Spleen (tissue), 11 donors: ENCODE measurements around the gene TMEM147. TPM values are rescaled to one million over a fixed set of nuclear protein-coding genes. Genes with fewer than 3 reads are reported as not detected.

ENCODE experiments used
- DNase-seq: peaks from one replicate; pipeline ENCODE4 v3.0.0-alpha.2; 2020
- H3K27ac ChIP-seq, 8 donors: fragments of 200-600 bp; sonication (generic) in 7 of 8; 1 replicate in 4 of 8; 2 replicates in 4 of 8; pipeline versions ENCODE4 v1.5.0 to v1.8.0; 2016 to 2021; ENCODE audit warnings: inconsistent platforms in 4 of 8, mild to moderate bottlenecking in 4 of 8, moderate library complexity in 1 of 8
- H3K27me3 ChIP-seq, 7 donors: fragments of 200-600 bp; sonication (generic) in 6 of 7; replicated peaks in 1 of 7; 1 replicate in 4 of 7; 2 replicates in 3 of 7; pipeline versions ENCODE4 v1.5.0 to v1.8.0; 2016 to 2021; ENCODE audit warnings: inconsistent platforms in 3 of 7, mild to moderate bottlenecking in 1 of 7
- H3K36me3 ChIP-seq, 6 donors: fragments of 200-600 bp; sonication (generic) in 5 of 6; 1 replicate in 4 of 6; 2 replicates in 2 of 6; pipeline versions ENCODE4 v1.5.0 to v1.8.0; 2016 to 2021; ENCODE audit warnings: inconsistent platforms in 2 of 6
- H3K4me1 ChIP-seq, 6 donors: fragments of 200-600 bp; sonication (generic) in 5 of 6; 1 replicate in 3 of 6; 2 replicates in 3 of 6; pipeline versions ENCODE4 v1.5.0 to v1.8.0; 2016 to 2021; ENCODE audit warnings: inconsistent platforms in 3 of 6
- H3K4me3 ChIP-seq, 8 donors: fragments of 200-600 bp; sonication (generic) in 7 of 8; 1 replicate in 4 of 8; 2 replicates in 4 of 8; pipeline versions ENCODE4 v1.5.0 to v1.8.0; 2016 to 2021; ENCODE audit warnings: inconsistent platforms in 4 of 8, mild to moderate bottlenecking in 4 of 8, moderate library complexity in 2 of 8
- H3K9me3 ChIP-seq, 8 donors: fragments of 200-600 bp; sonication (generic) in 7 of 8; 1 replicate in 4 of 8; 2 replicates in 4 of 8; pipeline versions ENCODE4 v1.5.0 to v1.8.0; 2016 to 2021; ENCODE audit warnings: inconsistent platforms in 4 of 8
- POLR2A ChIP-seq, 3 donors: fragments of 450-650 bp; IDR thresholded peaks; one replicate each; pipeline ENCODE4 v1.5.1; 2017; ENCODE audit warnings: antibody characterized with exemption in 3 of 3, mild to moderate bottlenecking in 1 of 3
- WGBS, 5 donors: extraction: QIAGEN DNeasy Blood & Tissue Kit in 3 of 5; methylation state at CpG; one replicate each; pipeline versions ENCODE4 v1.1.5 to v1.1.7; 2013 to 2018; 5-methylcytosine and 5-hydroxymethylcytosine counted together
- intact Hi-C: fragments of 100-400 bp; cut with DNase I; formaldehyde crosslinking; loops from one replicate; pipeline ENCODE4 v1.15.0; 2023; ENCODE audit warnings: low total_unique reads
- polyA plus RNA-seq, 3 donors: library from polyadenylated mRNA; stranded (reverse); fragments of 200-250 nt; gene quantifications; one replicate each; pipeline ENCODE4 v1.2.1, GENCODE V29; 2013
- total RNA-seq, 7 donors: library from RNA; depleted of rRNA in 3 of 7; stranded (reverse); fragments of >200 nt in 3 of 7; fragmentation: NEBNext Ultra II Directional in 4 of 7; extraction: Animal tissue kit (Norgen Biotek cat#: 25700) in 4 of 7; gene quantifications; one replicate each; pipeline versions ENCODE4 v1.1.0 to v1.2.1, GENCODE V29; 2016 to 2021
- donor health status: healthy with polysubstance abuse.
- donor health status: DM: no; HTN: no; CAD: no; lungs with moderate emphysema.
- donor health status: DM: no; HTN: no; CAD: no.
- donor health status: Bipolar disorder and iron deficiency.
- donor health status: healthy.
- donor health status: DM: no; HTN: no; CAD: no.
- donor health status: DM: yes; HTN: yes; CAD: no.

The TMEM147 gene
- total and polyA plus RNA-seq, 10 donors: 47.6 to 88.7 (median 56.3) TPM

DNA sequence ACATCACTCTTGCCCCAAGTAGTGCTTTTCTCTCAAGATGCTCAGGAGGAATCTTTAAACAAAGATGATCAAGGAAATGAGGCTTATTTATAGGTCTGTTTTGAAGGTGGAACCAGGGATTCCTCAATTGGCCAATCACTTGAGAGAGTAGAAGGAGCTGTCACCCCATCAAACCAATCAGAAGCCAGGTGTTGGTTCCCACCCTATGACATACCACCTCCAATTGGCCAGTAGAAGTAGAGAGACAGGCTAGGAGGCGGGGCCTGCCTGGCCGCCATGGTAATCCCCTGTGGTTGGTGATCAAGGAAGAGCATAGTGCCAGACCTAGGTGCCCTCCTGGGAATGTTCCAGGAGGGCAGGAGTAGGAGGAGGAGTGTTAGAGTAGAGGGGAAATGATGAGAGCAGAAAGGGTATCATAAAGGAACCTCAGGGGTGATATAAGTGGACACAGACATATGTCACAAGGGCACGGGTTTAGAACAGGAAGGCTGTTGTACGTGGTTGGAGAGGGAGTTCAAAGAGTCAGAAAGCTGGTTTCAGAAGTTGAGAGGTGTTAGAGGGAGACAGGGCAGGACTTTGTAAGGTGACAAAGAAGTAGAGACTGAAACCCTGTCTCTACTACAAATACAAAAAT lies 51.1 kb downstream of the TMEM147 start:
- intact Hi-C loops: no loop called here
- no peaks in the 10 kb centered on the region for H3K9me3 ChIP-seq
- H3K4me1 ChIP-seq: peaks cover 0 to 4% (median 0%) of the 10 kb centered on the region in 6 donors
- no peaks in the 10 kb centered on the region for H3K36me3 ChIP-seq
- peaks cover 0 to 34% (median 0%) of the 10 kb centered on the region in 7 donors for H3K27me3 ChIP-seq
- DNase-seq: no peak
- 44 to 59% (median 49%) methylated on average over 4 of the region's 4 CpGs for WGBS, 5 donors
- no peak overlapping the region for H3K4me3 ChIP-seq
- H3K27ac ChIP-seq: no peak overlapping the region
- TF ChIP-seq POLR2A (IDR thresholded peaks at IDR 0.05): no peak

Other genes with a start within 250 kb of the TMEM147 start
- 100 to 1,000 TPM; 251 to 446 (median 339) TPM for gene CD22, start 216.4 kb upstream of the TMEM147 start, total RNA-seq
- 100 to 1,000 TPM; 292 to 445 (median 394) TPM for gene CD22, start 216.4 kb upstream of the TMEM147 start, polyA plus RNA-seq
- under 1 TPM in 4 of 7 donors, not detected in 3; 0.16 to 0.32 (median 0.28) TPM for gene FFAR1, start 197.7 kb upstream of the TMEM147 start, total RNA-seq
- gene FFAR1, start 197.7 kb upstream of the TMEM147 start, polyA plus RNA-seq: under 1 TPM; 0.18 to 0.52 (median 0.26) TPM
- gene FFAR3, start 187.2 kb upstream of the TMEM147 start, total RNA-seq: 1 to 10 TPM in 4 of 7 donors, under 1 TPM in 2, not detected in 1; 0.55 to 3.2 (median 2.0) TPM
- under 1 TPM; 0.30 to 0.45 (median 0.33) TPM for gene FFAR3, start 187.2 kb upstream of the TMEM147 start, polyA plus RNA-seq
- gene GPR42, start 174.6 kb upstream of the TMEM147 start, total RNA-seq: under 1 TPM in 3 of 7 donors, not detected in 4; 0.60 to 0.67 (median 0.66) TPM
- under 1 TPM in 1 of 3 donors, not detected in 2; 0.09 TPM for gene GPR42, start 174.6 kb upstream of the TMEM147 start, polyA plus RNA-seq
- 10 to 100 TPM in 5 of 7 donors, 1 to 10 TPM in 2; 3.0 to 53.5 (median 12.6) TPM for gene FFAR2, start 97.4 kb upstream of the TMEM147 start, total RNA-seq
- 1 to 10 TPM in 2 of 3 donors, under 1 TPM in 1; 0.89 to 9.0 (median 5.7) TPM for gene FFAR2, start 97.4 kb upstream of the TMEM147 start, polyA plus RNA-seq
- 1 to 10 TPM in 1 of 7 donors, not detected in 6; 3.1 TPM for gene KRTDAP, start 55.2 kb upstream of the TMEM147 start, total RNA-seq
- not detected for gene KRTDAP, start 55.2 kb upstream of the TMEM147 start, polyA plus RNA-seq
- 10 to 100 TPM in 2 of 7 donors, 1 to 10 TPM in 5; 2.5 to 17.9 (median 4.4) TPM for gene DMKN, start 32.0 kb upstream of the TMEM147 start, total RNA-seq
- gene DMKN, start 32.0 kb upstream of the TMEM147 start, polyA plus RNA-seq: 10 to 100 TPM in 2 of 3 donors, 1 to 10 TPM in 1; 7.2 to 15.3 (median 10.7) TPM
- gene SBSN, start 17.3 kb upstream of the TMEM147 start, total RNA-seq: not detected
- under 1 TPM; 0.05 to 0.33 (median 0.19) TPM for gene SBSN, start 17.3 kb upstream of the TMEM147 start, polyA plus RNA-seq
- under 1 TPM in 1 of 7 donors, not detected in 6; 0.17 TPM for gene GAPDHS, start 12.2 kb upstream of the TMEM147 start, total RNA-seq
- gene GAPDHS, start 12.2 kb upstream of the TMEM147 start, polyA plus RNA-seq: under 1 TPM in 2 of 3 donors, not detected in 1; 0.13 to 0.14 TPM
- gene ATP4A, start 18.0 kb downstream of the TMEM147 start, total RNA-seq: not detected
- not detected for gene ATP4A, start 18.0 kb downstream of the TMEM147 start, polyA plus RNA-seq
- not detected for gene PMIS2, start 40.5 kb downstream of the TMEM147 start, total RNA-seq
- gene PMIS2, start 40.5 kb downstream of the TMEM147 start, polyA plus RNA-seq: not detected
- gene HAUS5, start 67.1 kb downstream of the TMEM147 start, total RNA-seq: 10 to 100 TPM; 10.3 to 24.4 (median 17.7) TPM
- gene HAUS5, start 67.1 kb downstream of the TMEM147 start, polyA plus RNA-seq: 10 to 100 TPM; 12.4 to 23.8 (median 23.1) TPM
- 10 to 100 TPM; 48.2 to 63.4 (median 59.6) TPM for gene RBM42, start 83.4 kb downstream of the TMEM147 start, total RNA-seq
- gene RBM42, start 83.4 kb downstream of the TMEM147 start, polyA plus RNA-seq: 10 to 100 TPM; 48.8 to 71.9 (median 58.1) TPM
- gene ETV2, start 96.1 kb downstream of the TMEM147 start, total RNA-seq: under 1 TPM in 2 of 7 donors, not detected in 5; 0.43 to 0.57 TPM
- 1 to 10 TPM in 2 of 3 donors, under 1 TPM in 1; 0.99 to 1.2 (median 1.1) TPM for gene ETV2, start 96.1 kb downstream of the TMEM147 start, polyA plus RNA-seq
- 100 to 1,000 TPM; 208 to 672 (median 255) TPM for gene COX6B1, start 102.7 kb downstream of the TMEM147 start, total RNA-seq
- 100 to 1,000 TPM; 640 to 837 (median 717) TPM for gene COX6B1, start 102.7 kb downstream of the TMEM147 start, polyA plus RNA-seq
- not detected for gene UPK1A, start 120.9 kb downstream of the TMEM147 start, total RNA-seq
- under 1 TPM in 1 of 3 donors, not detected in 2; 0.11 TPM for gene UPK1A, start 120.9 kb downstream of the TMEM147 start, polyA plus RNA-seq
- gene ZBTB32, start 158.9 kb downstream of the TMEM147 start, total RNA-seq: 1 to 10 TPM; 2.5 to 6.9 (median 4.0) TPM
- gene ZBTB32, start 158.9 kb downstream of the TMEM147 start, polyA plus RNA-seq: 1 to 10 TPM; 3.0 to 8.2 (median 4.8) TPM
- 10 to 100 TPM; 36.6 to 58.2 (median 50.7) TPM for gene KMT2B, start 172.4 kb downstream of the TMEM147 start, total RNA-seq
- gene KMT2B, start 172.4 kb downstream of the TMEM147 start, polyA plus RNA-seq: 10 to 100 TPM; 17.6 to 37.2 (median 27.6) TPM
- gene IGFLR1, start 196.8 kb downstream of the TMEM147 start, total RNA-seq: 10 to 100 TPM; 16.5 to 64.7 (median 43.5) TPM
- 10 to 100 TPM; 30.1 to 62.9 (median 49.3) TPM for gene IGFLR1, start 196.8 kb downstream of the TMEM147 start, polyA plus RNA-seq
- 10 to 100 TPM; 27.3 to 65.1 (median 29.7) TPM for gene U2AF1L4, start 199.8 kb downstream of the TMEM147 start, total RNA-seq
- 10 to 100 TPM; 27.2 to 96.5 (median 60.7) TPM for gene U2AF1L4, start 199.8 kb downstream of the TMEM147 start, polyA plus RNA-seq
- gene PSENEN, start 200.0 kb downstream of the TMEM147 start, total RNA-seq: 10 to 100 TPM; 37.5 to 55.7 (median 47.6) TPM
- gene PSENEN, start 200.0 kb downstream of the TMEM147 start, polyA plus RNA-seq: 10 to 100 TPM; 61.9 to 71.3 (median 62.1) TPM
- gene LIN37, start 202.9 kb downstream of the TMEM147 start, total RNA-seq: 10 to 100 TPM in 5 of 7 donors, 1 to 10 TPM in 2; 7.0 to 19.5 (median 10.7) TPM
- 10 to 100 TPM; 13.7 to 28.5 (median 18.5) TPM for gene LIN37, start 202.9 kb downstream of the TMEM147 start, polyA plus RNA-seq
- gene HSPB6, start 211.4 kb downstream of the TMEM147 start, total RNA-seq: 1 to 10 TPM; 2.1 to 5.9 (median 4.3) TPM
- gene HSPB6, start 211.4 kb downstream of the TMEM147 start, polyA plus RNA-seq: 10 to 100 TPM in 1 of 3 donors, 1 to 10 TPM in 2; 2.9 to 11.0 (median 5.8) TPM
- 10 to 100 TPM in 6 of 7 donors, 1 to 10 TPM in 1; 6.6 to 25.2 (median 16.3) TPM for gene PROSER3, start 212.6 kb downstream of the TMEM147 start, total RNA-seq
- gene PROSER3, start 212.6 kb downstream of the TMEM147 start, polyA plus RNA-seq: 1 to 10 TPM; 2.0 to 8.4 (median 2.1) TPM
- gene ARHGAP33, start 229.9 kb downstream of the TMEM147 start, total RNA-seq: 10 to 100 TPM in 6 of 7 donors, 1 to 10 TPM in 1; 7.4 to 25.2 (median 14.4) TPM
- gene ARHGAP33, start 229.9 kb downstream of the TMEM147 start, polyA plus RNA-seq: 10 to 100 TPM in 1 of 3 donors, 1 to 10 TPM in 2; 3.1 to 10.9 (median 5.1) TPM